Effector memory CD8-positive, alpha-beta T cell (primary cell): ENCODE results near the gene TTYH2.
A peak's percentile ranks its signal among the peaks of the same experiment; 100 is the strongest.

Source experiments
- ATAC-seq: fragments of 150-1000 bp; cut with Tn5 transposase; replicated peaks from 2 replicates; pipeline ENCODE4 v1.10.0; 2021; ENCODE audit warnings: mild to moderate bottlenecking, moderate library complexity
- DNase-seq, 3 experiments: peaks; one replicate each; pipeline ENCODE4 v3.0.0; 2021
- H3K27ac Mint-ChIP-seq, 2 donors: one replicate each; pipeline ENCODE4 v1.8.0; 2022; ENCODE audit warnings: mild to moderate bottlenecking in 2 of 2, mixed read lengths in 2 of 2, moderate library complexity in 2 of 2
- H3K27me3 Mint-ChIP-seq, 2 donors: one replicate each; pipeline ENCODE4 v1.8.0; 2022; ENCODE audit warnings: mixed read lengths in 2 of 2
- H3K36me3 Mint-ChIP-seq: one replicate; pipeline ENCODE4 v1.8.0; 2022; ENCODE audit warnings: mild to moderate bottlenecking, moderate library complexity, mixed read lengths; ENCODE audit not compliant: insufficient read depth
- H3K4me1 Mint-ChIP-seq, 2 donors: one replicate each; pipeline ENCODE4 v1.8.0; 2022; ENCODE audit warnings: low read depth in 2 of 2, mixed read lengths in 2 of 2
- H3K4me3 Mint-ChIP-seq, 2 donors: one replicate each; pipeline ENCODE4 v1.8.0; 2022; ENCODE audit warnings: mild to moderate bottlenecking in 2 of 2, mixed read lengths in 2 of 2, moderate library complexity in 2 of 2
- H3K9me3 Mint-ChIP-seq, 2 donors: one replicate each; pipeline ENCODE4 v1.8.0; 2022; ENCODE audit warnings: mixed read lengths in 2 of 2

Gene TTYH2

DNA sequence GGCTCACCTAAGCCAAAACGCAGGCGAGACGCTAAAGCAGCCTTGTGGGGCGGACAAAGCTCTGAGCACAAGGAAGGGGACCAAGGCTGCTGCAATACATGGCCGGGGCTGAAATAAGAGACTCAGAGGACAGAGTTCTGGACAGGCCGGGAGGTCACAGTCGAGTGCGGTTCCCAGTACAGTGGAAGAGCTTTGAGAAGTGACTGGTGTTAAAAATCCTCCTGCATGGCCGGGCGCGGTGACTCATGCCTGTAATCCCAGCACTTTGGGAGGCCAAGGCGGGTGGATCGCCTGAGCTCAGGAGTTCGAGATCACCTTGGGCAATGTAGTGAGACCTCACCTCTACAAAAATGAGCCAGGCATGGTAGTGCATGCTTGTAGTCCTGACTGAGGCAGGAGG lies 10.5 kb downstream of the TTYH2 start:
- DNase-seq (no peak), ATAC-seq (no peak)
- Mint-ChIP-seq H3K27me3 (no peaks in the 10 kb centered on the region), H3K9me3 (no peaks in the 10 kb centered on the region), H3K4me1 (peaks cover 6 to 9% of the 10 kb centered on the region in 2 donors), H3K27ac (no peak overlapping the region), H3K36me3 (peaks cover 11% of the 10 kb centered on the region), H3K4me3 (no peak overlapping the region)

DNA sequence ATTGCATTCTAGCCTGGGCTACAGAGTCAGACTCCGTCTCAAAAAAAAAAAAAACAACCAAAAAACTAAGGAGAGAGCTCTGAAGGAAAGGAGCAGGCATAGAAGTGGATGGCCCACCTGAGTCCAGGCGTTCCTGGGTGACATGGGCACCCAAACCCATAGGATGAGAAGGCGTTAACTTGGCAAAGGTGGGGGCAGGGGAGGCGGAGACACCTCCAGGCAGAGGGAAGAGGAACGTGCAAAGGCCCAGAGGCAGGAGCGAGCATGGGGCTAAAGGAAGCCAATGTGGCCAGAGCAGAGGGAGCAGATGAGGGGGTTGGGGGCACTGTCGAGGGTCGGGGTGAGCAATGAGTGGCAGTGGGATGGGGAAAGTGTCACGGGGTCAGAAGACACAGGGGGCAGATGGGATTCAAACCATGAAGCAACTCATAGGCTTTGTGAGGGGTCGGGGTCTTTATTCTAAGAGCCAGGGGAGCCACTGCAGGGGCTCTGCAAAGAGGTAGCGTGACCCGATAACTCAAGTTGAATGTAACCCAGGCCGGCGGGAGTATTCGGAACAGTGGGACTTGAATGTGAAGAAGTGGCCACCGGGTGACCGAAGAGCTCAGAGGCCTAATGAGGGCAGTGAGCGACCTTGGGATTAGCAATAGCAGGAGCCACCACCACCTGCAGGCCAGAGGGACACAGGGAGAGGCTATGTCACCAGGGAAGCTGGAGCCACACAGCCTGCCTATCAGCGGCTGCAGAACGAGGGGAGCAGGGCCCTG lies 11.8 kb downstream of the TTYH2 start:
- H3K27me3 Mint-ChIP-seq, result no peaks in the 10 kb centered on the region
- ATAC-seq (no peak), DNase-seq (no peak)
- peaks cover 6 to 10% of the 10 kb centered on the region in 2 donors for H3K4me1 Mint-ChIP-seq
- H3K27ac Mint-ChIP-seq, result peak overlapping the region in 1 of 2 donors; percentile 27
- H3K4me3 Mint-ChIP-seq, result no peak overlapping the region
- H3K36me3 Mint-ChIP-seq, result peaks cover 11% of the 10 kb centered on the region
- no peaks in the 10 kb centered on the region for H3K9me3 Mint-ChIP-seq

DNA sequence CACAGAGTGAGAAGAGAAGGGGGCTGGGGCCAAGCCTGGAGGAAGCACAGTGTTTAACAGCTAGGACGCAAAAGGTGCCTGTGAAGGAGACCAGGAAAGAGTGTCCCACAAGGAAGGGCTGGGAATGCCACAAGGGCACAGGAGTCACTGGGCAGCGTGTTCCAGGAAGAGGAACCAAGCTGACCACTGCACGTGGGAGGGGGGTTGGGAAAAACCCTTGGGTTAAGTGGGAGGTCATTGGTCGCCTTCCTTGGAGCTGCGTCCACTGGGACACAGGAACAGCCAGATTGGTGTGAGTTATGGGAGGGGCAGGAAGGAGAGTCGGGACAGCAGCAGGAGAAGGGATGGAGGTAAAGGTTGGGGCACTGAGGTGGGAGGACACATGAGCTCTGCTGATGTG lies 12.9 kb downstream of the TTYH2 start:
- DNase-seq, result no peak

DNA sequence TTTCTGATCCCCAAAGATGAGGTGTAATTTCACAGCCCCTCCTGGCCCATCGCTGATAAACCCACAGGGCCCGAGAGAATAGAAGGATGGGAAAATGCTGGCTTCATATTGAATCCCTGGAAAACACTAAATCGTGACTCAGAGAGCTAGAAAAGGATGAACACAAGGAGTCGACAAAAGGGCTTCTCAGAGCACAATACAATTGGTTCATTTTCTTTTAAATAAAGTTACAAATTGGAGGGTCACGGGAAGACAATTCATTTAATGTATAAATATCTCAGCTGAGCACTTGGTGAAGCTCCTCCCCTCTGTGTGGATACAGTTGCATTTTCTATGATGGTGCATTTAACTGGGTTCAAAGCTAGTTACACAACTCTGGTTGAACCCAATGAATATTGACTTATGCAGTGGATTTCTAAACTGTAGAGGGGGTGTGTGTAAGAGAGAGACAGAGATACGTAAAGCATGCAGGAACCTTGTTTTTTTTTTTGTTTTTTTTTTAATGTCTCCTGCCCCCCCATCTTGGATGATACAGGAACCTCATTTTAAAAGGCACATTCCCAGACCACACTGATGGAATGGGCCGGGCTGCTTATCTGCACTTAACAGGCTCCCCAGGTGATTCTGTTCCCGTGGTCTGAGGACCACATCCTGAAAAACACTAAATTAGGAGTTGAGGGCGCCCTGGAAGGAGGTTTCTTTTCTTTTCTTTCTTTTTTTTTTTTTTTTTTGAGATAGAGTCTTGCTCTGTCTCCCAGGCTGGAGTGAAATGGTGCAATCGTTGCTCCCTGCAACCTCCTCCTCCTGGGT lies 14.1 kb downstream of the TTYH2 start:
- Mint-ChIP-seq H3K27ac (no peak overlapping the region), H3K4me3 (no peak overlapping the region), H3K36me3 (peaks cover 21% of the 10 kb centered on the region), H3K4me1 (peaks cover 6 to 10% of the 10 kb centered on the region in 2 donors), H3K27me3 (no peaks in the 10 kb centered on the region), H3K9me3 (no peaks in the 10 kb centered on the region)
- DNase-seq (no peak), ATAC-seq (no peak)

More for the DNA sequence above, 12.9 kb downstream of the TTYH2 start:
- no peaks in the 10 kb centered on the region for H3K27me3 Mint-ChIP-seq
- H3K27ac Mint-ChIP-seq, result peak overlapping the region in 1 of 2 donors; percentile 27
- H3K36me3 Mint-ChIP-seq, result peaks cover 12% of the 10 kb centered on the region
- ATAC-seq, result no peak
- no peaks in the 10 kb centered on the region for H3K9me3 Mint-ChIP-seq
- H3K4me1 Mint-ChIP-seq, result peaks cover 6 to 10% of the 10 kb centered on the region in 2 donors
- H3K4me3 Mint-ChIP-seq, result no peak overlapping the region

DNA sequence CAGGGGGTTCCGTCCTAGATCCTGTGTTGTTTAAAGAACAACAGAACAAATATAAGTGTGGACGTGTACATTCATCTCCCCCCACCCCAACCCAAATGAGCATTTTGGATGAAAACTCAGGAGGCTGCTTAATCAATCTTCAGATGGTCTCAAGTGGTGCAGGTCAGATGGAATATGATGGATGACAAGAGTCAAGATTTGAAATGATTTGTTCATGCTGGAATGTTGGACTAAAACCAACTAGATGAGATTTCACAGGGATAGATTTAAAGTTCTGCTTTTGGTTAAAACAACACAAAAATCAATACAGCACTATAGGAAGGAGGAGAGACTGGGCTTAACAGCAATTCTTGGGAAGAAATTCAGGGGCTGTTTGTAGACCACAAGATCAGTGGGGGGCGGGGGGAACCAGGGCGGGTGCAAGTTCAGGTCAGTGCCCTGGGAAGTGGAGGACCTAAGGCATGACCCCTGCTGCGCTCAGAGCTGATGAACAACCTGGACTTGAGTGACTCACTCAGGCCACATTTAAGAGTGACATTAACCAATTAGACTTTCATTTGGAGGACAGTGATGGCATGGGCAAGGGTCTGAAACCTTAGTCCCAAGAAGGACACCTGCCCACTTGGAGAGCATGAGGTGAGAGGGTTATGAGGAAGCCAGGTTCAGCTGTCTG lies 15.1 kb downstream of the TTYH2 start:
- Mint-ChIP-seq H3K9me3 (no peaks in the 10 kb centered on the region), H3K4me3 (no peak overlapping the region), H3K27me3 (no peaks in the 10 kb centered on the region), H3K4me1 (peaks cover 6 to 10% of the 10 kb centered on the region in 2 donors), H3K36me3 (peaks cover 21% of the 10 kb centered on the region), H3K27ac (no peak overlapping the region)
- ATAC-seq, result no peak
- DNase-seq, result no peak

DNA sequence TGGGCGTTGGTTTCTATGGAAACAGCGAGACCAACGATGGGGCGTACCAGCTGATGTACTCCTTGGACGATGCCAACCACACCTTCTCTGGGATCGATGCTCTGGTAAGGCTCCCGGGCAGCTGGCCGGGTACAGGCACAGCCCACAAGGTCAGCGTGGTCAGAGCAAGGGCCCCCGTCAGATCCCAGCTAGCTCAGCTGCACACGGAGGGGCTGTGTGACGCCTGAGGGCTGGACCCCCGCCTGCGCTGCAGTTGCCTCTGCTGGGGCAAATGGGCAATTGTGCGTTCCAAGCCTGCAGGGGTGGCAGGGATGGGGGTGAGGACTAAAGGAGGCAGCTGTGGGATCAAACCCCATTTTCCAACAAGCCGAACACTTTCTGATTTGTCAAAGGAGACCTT lies 17.5 kb downstream of the TTYH2 start:
- Mint-ChIP-seq H3K4me3 (no peak overlapping the region), H3K36me3 (peaks cover 16% of the 10 kb centered on the region), H3K27ac (no peak overlapping the region), H3K4me1 (peaks cover 6 to 10% of the 10 kb centered on the region in 2 donors), H3K27me3 (no peaks in the 10 kb centered on the region), H3K9me3 (no peaks in the 10 kb centered on the region)
- ATAC-seq, result no peak
- no peak for DNase-seq

DNA sequence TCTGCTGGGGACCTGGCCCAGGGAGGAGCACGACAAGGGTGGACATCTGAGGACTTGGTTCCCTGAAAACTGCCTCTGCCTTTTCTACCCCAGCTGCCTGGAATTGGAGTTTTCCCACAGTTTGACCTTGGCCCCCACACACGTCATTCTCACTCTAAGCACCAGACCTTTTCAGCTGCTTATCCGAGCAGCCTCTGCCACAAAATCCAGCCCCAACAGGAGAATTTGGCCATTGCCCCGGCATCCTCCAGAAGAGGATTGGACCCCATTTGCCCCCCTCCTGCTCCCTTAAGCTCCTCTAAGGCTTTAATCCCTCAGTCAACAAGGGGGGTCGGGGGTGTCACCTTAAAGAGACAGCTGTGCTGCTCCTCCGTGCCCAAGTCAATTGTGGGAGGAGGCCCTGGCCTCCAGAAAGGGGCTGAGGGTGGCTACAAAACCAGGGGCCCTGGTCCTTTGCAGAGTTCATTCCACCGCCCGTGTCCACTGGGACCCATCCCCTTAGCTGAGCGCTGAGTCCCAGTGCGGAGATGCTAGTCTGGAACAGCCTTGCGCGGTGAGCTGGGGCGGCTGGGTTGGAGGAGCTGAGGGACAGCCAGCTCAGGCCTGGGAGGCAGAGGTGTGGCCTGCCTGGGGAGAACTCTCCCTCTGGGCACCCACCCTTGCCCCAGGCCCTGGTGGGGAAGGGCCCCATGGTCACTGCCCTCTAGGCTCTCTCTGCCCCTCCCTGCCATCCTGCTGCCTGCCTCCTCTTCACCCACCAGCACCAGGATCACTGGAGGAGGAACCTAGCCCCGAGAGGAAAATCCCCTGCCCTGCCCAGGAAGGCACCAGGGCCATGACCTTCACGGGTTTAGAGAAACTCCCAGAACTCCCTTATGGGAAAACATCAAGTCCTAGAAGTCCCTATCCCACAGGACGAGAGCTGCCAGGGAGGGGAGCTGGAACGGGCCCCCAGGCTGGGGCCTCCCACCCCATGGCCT lies 18.8 kb downstream of the TTYH2 start:
- peaks cover 2 to 4% of the 10 kb centered on the region in 2 donors for H3K4me1 Mint-ChIP-seq
- no peaks in the 10 kb centered on the region for H3K27me3 Mint-ChIP-seq
- no peaks in the 10 kb centered on the region for H3K9me3 Mint-ChIP-seq
- peaks cover 15% of the 10 kb centered on the region for H3K36me3 Mint-ChIP-seq
- no peak for ATAC-seq
- H3K4me3 Mint-ChIP-seq, result no peak overlapping the region
- peak overlapping the region in 1 of 2 donors; percentile 60 for H3K27ac Mint-ChIP-seq
- no peak for DNase-seq

DNA sequence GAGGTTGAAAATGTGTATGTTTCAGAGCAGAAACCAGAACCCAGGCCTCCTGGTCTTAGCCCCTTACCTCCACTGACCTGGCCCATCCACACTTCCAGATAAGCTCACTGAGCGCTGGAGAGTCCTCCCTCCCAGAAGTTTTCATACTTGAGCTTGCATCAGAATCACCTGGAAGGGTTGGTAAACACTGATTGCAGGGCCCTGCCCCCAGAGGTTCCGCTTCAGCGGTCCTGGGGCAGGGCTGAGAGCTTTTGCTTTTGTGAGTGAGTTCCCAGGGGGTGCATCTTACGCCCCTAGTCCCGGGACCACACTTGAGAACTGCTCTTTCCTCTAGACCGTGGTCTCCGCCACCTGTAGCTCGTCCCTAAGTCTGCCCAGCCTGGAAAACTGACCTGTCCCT lies 20.6 kb downstream of the TTYH2 start:
- no peaks in the 10 kb centered on the region for H3K9me3 Mint-ChIP-seq
- DNase-seq, result no peak
- H3K36me3 Mint-ChIP-seq, result peaks cover 20% of the 10 kb centered on the region
- H3K27ac Mint-ChIP-seq, result no peak overlapping the region
- ATAC-seq, result no peak
- H3K4me3 Mint-ChIP-seq, result no peak overlapping the region
- peaks cover 0 to under 1% of the 10 kb centered on the region in 2 donors for H3K4me1 Mint-ChIP-seq
- H3K27me3 Mint-ChIP-seq, result no peaks in the 10 kb centered on the region

DNA sequence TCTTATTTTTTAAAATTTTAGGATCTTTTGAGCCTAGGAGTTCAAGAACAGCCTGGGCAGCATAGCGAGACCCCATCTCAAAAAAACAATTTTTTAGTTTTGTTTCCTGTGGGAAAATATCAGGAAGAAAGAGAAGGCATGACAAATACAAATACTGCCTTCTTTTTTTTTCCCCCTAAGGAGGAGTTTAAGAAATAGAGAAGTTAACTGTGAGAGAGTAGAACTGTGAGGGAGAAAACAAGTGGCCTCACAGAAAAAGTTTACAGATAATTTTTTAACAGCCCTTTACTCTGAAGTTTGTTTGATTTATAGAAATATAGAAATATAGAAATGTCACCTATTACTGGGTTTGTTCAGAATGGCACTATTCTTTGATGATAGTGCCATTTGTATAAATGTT lies 21.1 kb downstream of the TTYH2 start:
- DNase-seq (no peak), ATAC-seq (no peak)
- no peaks in the 10 kb centered on the region for H3K9me3 Mint-ChIP-seq
- no peaks in the 10 kb centered on the region for H3K27me3 Mint-ChIP-seq
- H3K36me3 Mint-ChIP-seq, result peaks cover 20% of the 10 kb centered on the region
- no peak overlapping the region for H3K4me3 Mint-ChIP-seq
- H3K27ac Mint-ChIP-seq, result no peak overlapping the region
- H3K4me1 Mint-ChIP-seq, result no peaks in the 10 kb centered on the region

DNA sequence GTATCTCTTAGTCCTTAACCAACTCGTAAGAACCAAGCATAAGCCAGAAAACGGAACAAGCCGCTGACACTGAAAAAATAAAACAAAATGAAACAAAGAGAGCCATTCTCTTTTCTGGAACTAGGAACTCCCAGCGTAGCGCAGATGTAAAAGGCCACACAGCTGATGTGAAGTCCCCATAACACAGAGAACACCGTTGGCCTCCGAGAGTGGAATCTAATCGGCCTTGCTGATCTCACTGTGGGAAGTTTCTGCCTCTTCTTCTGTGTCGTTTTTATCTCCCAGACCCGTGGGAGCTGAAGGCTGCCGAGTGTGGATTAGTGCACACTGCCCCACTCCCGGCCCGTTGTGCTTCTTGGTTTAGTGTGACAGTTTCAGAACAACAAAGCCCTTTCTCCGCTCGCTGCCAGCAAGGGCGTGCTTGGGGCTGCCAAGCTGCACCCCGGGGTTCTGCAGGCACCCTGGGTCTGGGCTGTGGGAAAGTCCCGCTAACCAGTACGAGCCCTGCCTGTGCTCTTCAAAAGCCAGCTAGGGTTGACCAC lies 21.7 kb downstream of the TTYH2 start:
- ATAC-seq (no peak), DNase-seq (no peak)
- Mint-ChIP-seq H3K4me3 (no peak overlapping the region), H3K4me1 (no peaks in the 10 kb centered on the region), H3K9me3 (no peaks in the 10 kb centered on the region), H3K36me3 (peaks cover 20% of the 10 kb centered on the region), H3K27me3 (no peaks in the 10 kb centered on the region), H3K27ac (no peak overlapping the region)

DNA sequence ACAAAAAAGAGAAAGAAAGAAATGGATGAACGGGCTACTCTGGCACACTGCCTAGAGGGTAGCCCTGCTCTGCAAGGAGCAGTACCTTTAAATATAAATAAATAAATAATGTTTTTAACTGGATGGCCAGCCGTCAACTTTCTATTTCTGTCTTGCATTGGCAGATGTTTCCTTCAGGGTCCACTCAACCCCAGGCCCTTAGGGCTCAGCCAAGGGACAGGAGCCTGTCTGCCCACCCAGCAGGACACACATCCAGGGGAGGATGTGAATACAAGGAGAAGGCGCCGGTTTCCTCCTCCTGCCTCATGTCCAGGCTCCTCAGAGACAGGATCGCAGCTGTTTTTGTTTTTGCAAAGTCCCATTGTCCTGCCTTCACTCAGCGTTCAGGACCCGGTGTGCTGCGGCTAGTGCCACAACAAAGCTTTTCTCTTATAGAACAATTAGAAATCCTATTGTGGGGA lies 22.6 kb downstream of the TTYH2 start:
- no peaks in the 10 kb centered on the region for H3K27me3 Mint-ChIP-seq
- no peaks in the 10 kb centered on the region for H3K9me3 Mint-ChIP-seq
- H3K36me3 Mint-ChIP-seq, result peaks cover 24% of the 10 kb centered on the region
- H3K4me3 Mint-ChIP-seq, result no peak overlapping the region
- DNase-seq, result no peak
- ATAC-seq, result no peak
- no peaks in the 10 kb centered on the region for H3K4me1 Mint-ChIP-seq
- H3K27ac Mint-ChIP-seq, result no peak overlapping the region

DNA sequence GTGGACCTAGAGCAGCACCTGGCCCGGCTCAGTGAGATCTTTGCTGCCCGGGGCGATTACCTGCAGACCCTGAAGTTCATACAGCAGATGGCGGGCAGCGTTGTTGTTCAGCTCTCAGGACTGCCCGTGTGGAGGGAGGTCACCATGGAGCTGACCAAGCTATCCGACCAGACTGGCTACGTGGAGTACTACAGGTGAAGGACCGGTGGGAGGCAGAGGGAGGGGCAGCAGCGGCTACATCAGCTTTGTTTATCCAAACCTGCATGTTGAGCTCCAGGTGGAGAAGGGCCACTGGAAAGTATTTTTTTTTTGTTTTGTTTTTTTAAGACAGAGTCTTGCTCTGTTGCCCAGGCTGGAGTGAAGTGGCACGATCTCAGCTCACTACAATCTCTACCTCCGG lies 23.9 kb downstream of the TTYH2 start:
- H3K4me3 Mint-ChIP-seq, result no peak overlapping the region
- H3K27me3 Mint-ChIP-seq, result no peaks in the 10 kb centered on the region
- H3K4me1 Mint-ChIP-seq, result peaks cover 0 to 2% of the 10 kb centered on the region in 2 donors
- H3K9me3 Mint-ChIP-seq, result no peaks in the 10 kb centered on the region
- H3K27ac Mint-ChIP-seq, result no peak overlapping the region
- peaks cover 18% of the 10 kb centered on the region for H3K36me3 Mint-ChIP-seq
- no peak for DNase-seq
- no peak for ATAC-seq
